Ascending aorta (tissue), 2 donors: ENCODE measurements around the gene ABHD5. TPM values are rescaled to one million over a fixed set of nuclear protein-coding genes. Genes with fewer than 3 reads are reported as not detected.

Experiments
- DNase-seq, 2 donors: peaks; one replicate each; pipeline ENCODE4 v3.0.0-alpha.2; 2019; ENCODE audit warnings: low spot score in 2 of 2
- H3K27ac ChIP-seq, 2 donors: fragments of 200-600 bp; sonication (generic); one replicate each; pipeline ENCODE4 v1.5.1; 2016 to 2017; ENCODE audit warnings: mild to moderate bottlenecking in 1 of 2
- H3K27me3 ChIP-seq: fragments of 200-600 bp; sonication (generic); one replicate; pipeline ENCODE4 v1.5.1; 2017
- H3K36me3 ChIP-seq, 2 donors: fragments of 200-600 bp; sonication (generic); one replicate each; pipeline ENCODE4 v1.5.1; 2016
- H3K4me1 ChIP-seq, 2 donors: fragments of 200-600 bp; sonication (generic); one replicate each; pipeline ENCODE4 v1.5.1; 2016 to 2017; ENCODE audit warnings: mild to moderate bottlenecking in 1 of 2
- H3K4me3 ChIP-seq, 2 donors: fragments of 200-600 bp; sonication (generic); one replicate each; pipeline ENCODE4 v1.5.1; 2016 to 2017; ENCODE audit warnings: mild to moderate bottlenecking in 1 of 2
- H3K9me3 ChIP-seq, 2 donors: fragments of 200-600 bp; sonication (generic); one replicate each; pipeline ENCODE4 v1.5.1; 2016
- intact Hi-C: fragments of 100-400 bp; cut with DNase I; formaldehyde crosslinking; loops from one replicate; pipeline ENCODE4 v1.15.1; 2023
- total RNA-seq: library from RNA; depleted of rRNA; stranded (reverse); fragments of >200 nt; gene quantifications from one replicate; pipeline ENCODE4 v1.1.0, GENCODE V29; 2016
- TF ChIP-seq, protein P1 (sequence below), 3 experiments: fragments of 200-600 bp in 2 of 3; fragments of 450-650 bp in 1 of 3; sonication (generic) in 2 of 3; IDR thresholded peaks; one replicate each; pipeline ENCODE4 v1.5.1; 2016 to 2019; ENCODE audit warnings: antibody characterized with exemption in 3 of 3, mild to moderate bottlenecking in 1 of 3, moderate library complexity in 1 of 3

ABHD5 gene
- total RNA-seq, 1 donor from 2014 or later, result 5.3 TPM

DNA sequence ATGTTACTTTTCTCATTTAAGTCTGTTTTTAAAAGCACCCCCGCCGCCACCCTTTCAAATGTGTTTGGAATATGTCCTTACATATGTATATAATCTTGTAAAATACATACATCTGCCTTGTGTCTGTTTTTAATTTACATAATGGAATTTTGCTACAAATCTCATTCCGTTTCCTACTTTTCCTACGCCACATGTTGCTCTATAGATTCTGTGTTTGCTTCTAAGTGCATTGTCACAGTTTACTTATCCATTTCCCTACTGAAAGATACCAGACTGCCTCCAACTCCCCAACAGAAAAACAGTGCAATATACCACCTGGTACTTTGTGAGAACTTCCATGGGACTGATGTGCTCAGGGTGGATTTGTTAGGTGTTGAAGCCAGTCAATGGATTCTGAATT, 70.2 kb downstream of the ABHD5 start:
- intact Hi-C loops, result loop anchor here (10.0 kb wide), 1 partner anchor 234 kb away; no protein-coding TSS in a partner anchor
- no peak overlapping the region for H3K27ac ChIP-seq
- no peak for DNase-seq
- H3K36me3 ChIP-seq, result no peaks in the 10 kb centered on the region
- no peaks in the 10 kb centered on the region for H3K9me3 ChIP-seq
- H3K27me3 ChIP-seq, result no peaks in the 10 kb centered on the region
- peaks cover 0 to 7% of the 10 kb centered on the region in 2 donors for H3K4me1 ChIP-seq
- TF ChIP-seq, protein P1, sequence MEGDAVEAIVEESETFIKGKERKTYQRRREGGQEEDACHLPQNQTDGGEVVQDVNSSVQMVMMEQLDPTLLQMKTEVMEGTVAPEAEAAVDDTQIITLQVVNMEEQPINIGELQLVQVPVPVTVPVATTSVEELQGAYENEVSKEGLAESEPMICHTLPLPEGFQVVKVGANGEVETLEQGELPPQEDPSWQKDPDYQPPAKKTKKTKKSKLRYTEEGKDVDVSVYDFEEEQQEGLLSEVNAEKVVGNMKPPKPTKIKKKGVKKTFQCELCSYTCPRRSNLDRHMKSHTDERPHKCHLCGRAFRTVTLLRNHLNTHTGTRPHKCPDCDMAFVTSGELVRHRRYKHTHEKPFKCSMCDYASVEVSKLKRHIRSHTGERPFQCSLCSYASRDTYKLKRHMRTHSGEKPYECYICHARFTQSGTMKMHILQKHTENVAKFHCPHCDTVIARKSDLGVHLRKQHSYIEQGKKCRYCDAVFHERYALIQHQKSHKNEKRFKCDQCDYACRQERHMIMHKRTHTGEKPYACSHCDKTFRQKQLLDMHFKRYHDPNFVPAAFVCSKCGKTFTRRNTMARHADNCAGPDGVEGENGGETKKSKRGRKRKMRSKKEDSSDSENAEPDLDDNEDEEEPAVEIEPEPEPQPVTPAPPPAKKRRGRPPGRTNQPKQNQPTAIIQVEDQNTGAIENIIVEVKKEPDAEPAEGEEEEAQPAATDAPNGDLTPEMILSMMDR (IDR thresholded peaks at IDR 0.05), result no peak
- H3K4me3 ChIP-seq, result no peak overlapping the region

DNA sequence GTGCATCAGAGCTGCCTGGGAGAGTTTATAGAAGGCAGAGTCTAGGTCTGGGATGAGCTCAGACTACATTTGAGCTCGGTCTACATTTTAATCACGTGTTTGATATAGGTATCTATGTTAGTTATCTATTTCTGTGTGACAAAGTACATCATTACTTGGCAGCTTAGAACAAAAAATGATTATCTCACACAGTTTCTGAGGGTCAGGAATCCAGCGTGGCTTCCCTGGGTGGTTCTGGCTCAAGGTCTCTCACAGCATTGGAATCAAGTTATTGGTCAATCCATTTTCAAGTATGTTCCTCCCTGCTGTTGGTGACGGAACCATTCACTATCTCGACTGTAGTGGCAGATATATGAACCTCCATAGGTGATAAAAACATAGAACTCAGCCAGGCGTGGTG, 71.7 kb downstream of the ABHD5 start:
- Histone ChIP-seq H3K27me3 (no peaks in the 10 kb centered on the region), H3K4me1 (peaks cover 0 to 7% of the 10 kb centered on the region in 2 donors), H3K4me3 (no peak overlapping the region), H3K9me3 (no peaks in the 10 kb centered on the region), H3K27ac (no peak overlapping the region), H3K36me3 (no peaks in the 10 kb centered on the region)
- TF ChIP-seq, protein P1 (IDR thresholded peaks at IDR 0.05), result no peak
- no peak for DNase-seq
- intact Hi-C loops, result loop anchor here (10.0 kb wide), 1 partner anchor 232 kb away; no protein-coding TSS in a partner anchor

DNA sequence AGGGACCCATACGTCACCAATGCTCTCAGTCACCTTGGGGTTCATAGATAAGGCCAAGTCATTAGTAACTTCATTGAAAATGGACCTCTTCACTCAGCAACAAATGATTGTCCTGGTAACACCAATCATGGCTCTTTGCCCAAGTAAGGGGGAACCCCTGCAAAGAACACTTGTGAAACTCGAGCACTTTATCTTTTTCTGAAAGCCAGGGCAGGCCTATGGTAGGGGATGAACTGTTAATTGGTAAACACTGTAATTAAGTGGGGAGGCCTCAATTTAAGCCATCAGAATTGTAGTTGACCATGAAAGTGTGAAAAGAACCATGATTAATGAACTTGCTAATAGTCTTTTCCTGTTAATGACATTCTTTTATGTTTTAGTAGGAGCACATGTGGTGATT, 73.3 kb downstream of the ABHD5 start:
- Histone ChIP-seq H3K27me3 (no peaks in the 10 kb centered on the region), H3K4me3 (no peak overlapping the region), H3K4me1 (peaks cover 0 to 9% of the 10 kb centered on the region in 2 donors), H3K36me3 (no peaks in the 10 kb centered on the region), H3K9me3 (no peaks in the 10 kb centered on the region), H3K27ac (no peak overlapping the region)
- DNase-seq, result no peak
- intact Hi-C loops, result loop anchor here (10.0 kb wide), 1 partner anchor 231 kb away; no protein-coding TSS in a partner anchor
- TF ChIP-seq, protein P1 (IDR thresholded peaks at IDR 0.05), result no peak

DNA sequence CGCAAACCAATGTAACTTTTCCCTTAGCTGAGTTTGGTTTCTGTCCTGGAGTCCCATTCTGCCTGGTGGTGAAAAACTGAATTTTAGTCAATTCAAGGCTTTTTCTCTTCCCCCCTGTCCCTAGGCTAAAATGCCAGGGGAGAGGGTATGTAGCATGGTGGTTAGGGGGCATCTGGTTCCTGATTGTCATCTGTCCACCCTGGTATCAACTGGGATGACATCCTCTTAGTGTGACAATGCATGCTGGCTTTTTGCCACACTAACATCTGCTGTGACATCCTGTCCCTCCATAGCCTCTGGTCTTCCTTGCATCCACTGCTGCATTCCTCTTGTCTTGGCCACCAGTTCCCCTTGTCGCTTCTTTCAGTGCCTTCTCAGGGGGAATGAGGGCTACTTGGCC, 73.7 kb downstream of the ABHD5 start:
- TF ChIP-seq, protein P1 (IDR thresholded peaks at IDR 0.05), result no peak
- H3K4me3 ChIP-seq, result no peak overlapping the region
- H3K27ac ChIP-seq, result no peak overlapping the region
- intact Hi-C loops, result loop anchor here (10.0 kb wide), 1 partner anchor 230 kb away; no protein-coding TSS in a partner anchor
- peaks cover 0 to 8% of the 10 kb centered on the region in 2 donors for H3K4me1 ChIP-seq
- no peaks in the 10 kb centered on the region for H3K36me3 ChIP-seq
- no peaks in the 10 kb centered on the region for H3K9me3 ChIP-seq
- no peaks in the 10 kb centered on the region for H3K27me3 ChIP-seq
- DNase-seq, result no peak

DNA sequence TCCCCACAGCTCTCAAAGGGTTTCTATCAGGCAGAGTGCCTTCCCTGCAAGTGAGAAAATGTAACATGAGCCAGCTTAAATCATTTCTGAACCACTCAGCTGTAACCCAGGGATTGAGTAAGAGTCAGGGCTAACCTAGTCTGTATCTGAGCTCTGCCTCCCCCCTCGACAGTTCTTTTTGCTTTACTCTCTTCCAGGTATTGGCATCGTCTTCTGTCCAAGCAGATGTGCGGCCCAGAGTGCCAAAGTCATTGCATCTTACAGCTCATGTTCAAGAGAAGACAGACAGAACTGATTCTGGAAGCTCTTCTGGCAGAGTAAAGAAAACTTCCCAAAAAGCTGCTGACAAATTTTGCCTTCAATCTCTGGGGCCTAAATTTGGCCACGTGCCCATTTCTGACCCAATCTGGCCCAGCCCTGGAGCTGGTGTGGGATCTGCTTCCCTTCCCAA, 74.8 kb downstream of the ABHD5 start:
- intact Hi-C loops, result loop anchor here (10.0 kb wide), 1 partner anchor 229 kb away; no protein-coding TSS in a partner anchor
- TF ChIP-seq, protein P1 (IDR thresholded peaks at IDR 0.05), result no peak
- H3K27ac ChIP-seq, result no peak overlapping the region
- H3K27me3 ChIP-seq, result no peaks in the 10 kb centered on the region
- no peaks in the 10 kb centered on the region for H3K36me3 ChIP-seq
- H3K4me1 ChIP-seq, result peaks cover 7 to 18% of the 10 kb centered on the region in 2 donors
- H3K9me3 ChIP-seq, result no peaks in the 10 kb centered on the region
- no peak overlapping the region for H3K4me3 ChIP-seq
- no peak for DNase-seq
